MM.1S (cell line): ENCODE measurements around the gene CBX5.

Experiments
- DNase-seq: peaks from one replicate; pipeline ENCODE4 v3.0.0-alpha.2; 2015
- H2AFZ ChIP-seq: fragments of 300-600 bp; sonication (generic); 2 replicates; pipeline ENCODE4 v1.6.0; 2016; ENCODE audit warnings: antibody characterized with exemption, low read length
- H3F3A ChIP-seq: fragments of 300-600 bp; sonication (generic); 2 replicates; pipeline ENCODE4 v1.6.1; 2016; ENCODE audit warnings: mild to moderate bottlenecking, antibody characterized with exemption, low read length, moderate library complexity, mixed read lengths; ENCODE audit not compliant: insufficient read depth
- H3K27ac ChIP-seq: fragments of 300-600 bp; sonication (generic); 2 replicates; pipeline ENCODE4 v1.5.1; 2016; ENCODE audit warnings: mild to moderate bottlenecking, low read length
- H3K27me3 ChIP-seq: fragments of 300-600 bp; sonication (generic); replicated peaks from 2 replicates; pipeline ENCODE4 v1.6.0; 2016; ENCODE audit warnings: low read length; ENCODE audit not compliant: insufficient read depth
- H3K36me3 ChIP-seq: fragments of 300-600 bp; sonication (generic); replicated peaks from 2 replicates; pipeline ENCODE4 v1.6.1; 2016; ENCODE audit warnings: mild to moderate bottlenecking, low read length, mixed read lengths; ENCODE audit not compliant: insufficient read depth
- H3K4me1 ChIP-seq: fragments of 300-600 bp; sonication (generic); 2 replicates; pipeline ENCODE4 v1.6.1; 2016; ENCODE audit warnings: low read length, mixed read lengths
- H3K4me2 ChIP-seq: fragments of 300-600 bp; sonication (generic); 2 replicates; pipeline ENCODE4 v1.6.0; 2016; ENCODE audit warnings: low read depth, low read length
- H3K4me3 ChIP-seq: fragments of 300-600 bp; sonication (generic); 2 replicates; pipeline ENCODE4 v1.5.1; 2016; ENCODE audit warnings: low read length, mixed read lengths
- H3K79me2 ChIP-seq: fragments of 300-600 bp; sonication (generic); 2 replicates; pipeline ENCODE4 v1.6.1; 2016; ENCODE audit warnings: mixed run types, low read length, mixed read lengths
- H3K9ac ChIP-seq: fragments of 300-600 bp; sonication (generic); 2 replicates; pipeline ENCODE4 v1.6.1; 2016; ENCODE audit warnings: low read length, mixed read lengths
- H3K9me2 ChIP-seq: fragments of 300-600 bp; sonication (generic); replicated peaks from 2 replicates; pipeline ENCODE4 v1.6.1; 2016; ENCODE audit warnings: mild to moderate bottlenecking, low read length, mixed read lengths; ENCODE audit not compliant: insufficient read depth
- H3K9me3 ChIP-seq: fragments of 300-600 bp; sonication (generic); replicated peaks from 2 replicates; pipeline ENCODE4 v1.6.1; 2016; ENCODE audit warnings: mild to moderate bottlenecking, low read length, mixed read lengths; ENCODE audit not compliant: insufficient read depth
- H4K20me1 ChIP-seq: fragments of 300-600 bp; sonication (generic); 2 replicates; pipeline ENCODE4 v1.6.1; 2016; ENCODE audit warnings: mild to moderate bottlenecking, low read length, moderate library complexity, mixed read lengths; ENCODE audit not compliant: insufficient read depth
- CTCF ChIP-seq: fragments of 300-600 bp; sonication (generic); IDR thresholded peaks from 2 replicates; pipeline ENCODE4 v1.5.1; 2016; ENCODE audit warnings: antibody characterized with exemption, low read length, mixed read lengths
- EZH2 ChIP-seq: fragments of 300-600 bp; sonication (generic); optimal IDR thresholded peaks from 2 replicates; pipeline ENCODE3; 2017; ENCODE audit warnings: low read depth, mild to moderate bottlenecking, antibody characterized with exemption, low read length, mixed read lengths
- EZH2phosphoT487 ChIP-seq: fragments of 300-600 bp; sonication (generic); IDR thresholded peaks from 2 replicates; pipeline ENCODE4 v1.6.1; 2018; ENCODE audit warnings: antibody characterized with exemption, low read length

The CBX5 gene

GRCh38 chr12:54299515-54300224 lies 19.7 kb upstream of the CBX5 start:
- Histone ChIP-seq H3K27ac (no peak overlapping the region), H2AFZ (no peak overlapping the region), H3K4me3 (no peak overlapping the region), H3K4me2 (no peak overlapping the region), H3K79me2 (no peaks in the 10 kb centered on the region), H3K27me3 (peaks cover 57% of the 10 kb centered on the region), H3F3A (no peaks in the 10 kb centered on the region), H3K36me3 (no peaks in the 10 kb centered on the region), H3K9ac (no peak overlapping the region), H3K4me1 (peaks cover 4% of the 10 kb centered on the region; the same call in 1 of the 2 replicates), H4K20me1 (no peaks in the 10 kb centered on the region), H3K9me2 (no peaks in the 10 kb centered on the region), H3K9me3 (no peaks in the 10 kb centered on the region)
- TF ChIP-seq EZH2phosphoT487, result no peak
- no peak for TF ChIP-seq CTCF
- TF ChIP-seq EZH2, result no peak
- DNase-seq, result no peak

DNA sequence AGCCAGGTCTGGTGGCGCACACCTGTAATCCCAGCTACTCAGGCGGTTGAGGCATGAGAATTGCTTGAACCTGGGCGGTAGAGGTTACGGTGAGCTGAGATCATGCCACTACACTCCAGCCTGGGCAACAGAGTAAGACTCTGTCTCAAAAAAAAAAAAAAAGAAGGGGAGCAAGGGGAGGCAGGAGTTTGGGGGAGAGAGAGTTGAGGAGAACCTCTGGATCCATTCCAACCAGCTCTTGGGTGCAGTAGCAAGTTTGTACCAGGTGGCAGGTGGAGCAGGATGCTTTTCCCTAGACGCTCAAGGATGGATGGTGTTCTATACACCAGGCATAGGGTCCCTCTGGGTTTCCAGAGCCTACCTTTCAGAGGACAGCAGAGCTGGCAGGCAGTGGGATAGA lies 19.0 kb upstream of the CBX5 start:
- Histone ChIP-seq H4K20me1 (no peaks in the 10 kb centered on the region), H3K27me3 (peaks cover 57% of the 10 kb centered on the region), H3K36me3 (no peaks in the 10 kb centered on the region), H3K27ac (no peak overlapping the region), H3K79me2 (no peaks in the 10 kb centered on the region), H3K9ac (no peak overlapping the region), H3K9me2 (no peaks in the 10 kb centered on the region), H3K4me1 (peaks cover 4% of the 10 kb centered on the region; the same call in 1 of the 2 replicates), H3K4me3 (no peak overlapping the region), H3K4me2 (no peak overlapping the region), H3F3A (no peaks in the 10 kb centered on the region), H3K9me3 (no peaks in the 10 kb centered on the region), H2AFZ (no peak overlapping the region)
- TF ChIP-seq EZH2phosphoT487 (no peak), CTCF (no peak), EZH2 (no peak)
- DNase-seq, result no peak

- Histone ChIP-seq H3K9me3 (no peaks in the 10 kb centered on the region), H3K9ac (no peak overlapping the region), H3K4me3 (no peak overlapping the region), H2AFZ (no peak overlapping the region), H3K36me3 (no peaks in the 10 kb centered on the region), H3K4me2 (no peak overlapping the region), H3K4me1 (peaks cover 4% of the 10 kb centered on the region; the same call in 1 of the 2 replicates), H3K79me2 (no peaks in the 10 kb centered on the region), H3K27me3 (peaks cover 38% of the 10 kb centered on the region), H3K27ac (no peak overlapping the region), H3F3A (no peaks in the 10 kb centered on the region), H4K20me1 (no peaks in the 10 kb centered on the region), H3K9me2 (no peaks in the 10 kb centered on the region)
- TF ChIP-seq CTCF, result no peak
- no peak for TF ChIP-seq EZH2
- TF ChIP-seq EZH2phosphoT487, result no peak
- no peak for DNase-seq
These were observed 16.6 kb upstream of the CBX5 start for GRCh38 chr12:54296393-54297099.
